Left lung (tissue), 14 donors: ENCODE measurements around the gene DDX46. TPM values are rescaled to one million over a fixed set of nuclear protein-coding genes. Genes with fewer than 3 reads are reported as not detected.
"Not testable (repeated sequence)": the region's sequence is repeated elsewhere in the genome, so short reads cannot be mapped to it uniquely, and the experiment has no call there.

Source experiments
- ATAC-seq: fragments of 200-7000 bp; cut with Tn5 transposase; one replicate; pipeline ENCODE4 v1.9.1; 2020; ENCODE audit warnings: moderate library complexity
- DNase-seq, 4 donors: peaks; one replicate each; pipeline ENCODE4 v3.0.0-alpha.2; 2013 to 2020
- H3K27ac ChIP-seq, 2 donors: fragments of 200-600 bp; sonication (generic) in 1 of 2; one replicate each; pipeline versions ENCODE4 v1.5.0 to v1.8.0; 2020 to 2021
- H3K27me3 ChIP-seq, 2 donors: fragments of 200-600 bp; sonication (generic) in 1 of 2; one replicate each; pipeline versions ENCODE4 v1.5.0 to v1.8.0; 2020 to 2021
- H3K36me3 ChIP-seq, 2 donors: fragments of 200-600 bp; sonication (generic) in 1 of 2; one replicate each; pipeline versions ENCODE4 v1.5.0 to v1.8.0; 2020 to 2021
- H3K4me1 ChIP-seq, 2 donors: fragments of 200-600 bp; one replicate each; pipeline ENCODE4 v1.8.0; 2021
- H3K4me3 ChIP-seq, 2 donors: fragments of 200-600 bp; sonication (generic) in 1 of 2; one replicate each; pipeline versions ENCODE4 v1.5.0 to v1.8.0; 2020 to 2021; ENCODE audit warnings: mild to moderate bottlenecking in 1 of 2
- H3K9me3 ChIP-seq, 2 donors: fragments of 200-600 bp; sonication (generic) in 1 of 2; one replicate each; pipeline versions ENCODE4 v1.5.0 to v1.8.0; 2020 to 2021
- intact Hi-C, 2 donors: fragments of 100-400 bp; cut with DNase I; formaldehyde crosslinking; loops; one replicate each; pipeline versions ENCODE4 v1.11.2 to v1.14.2; 2022
- long read RNA-seq, 12 donors: library from polyadenylated mRNA in 2 of 12; unstranded in 2 of 12; transcript quantifications; one replicate each; pipeline ENCODE4 v2.0.0 and lab custom pipeline, GENCODE V29; 2019 to 2026
- polyA plus RNA-seq, 6 donors: library from polyadenylated mRNA; unstranded; fragments of 120-200 nt; gene quantifications; one replicate each; pipeline ENCODE4 v1.2.1, GENCODE V29; 2013; ENCODE audit not compliant: insufficient read length in 6 of 6
- total RNA-seq, 2 donors: library from RNA; stranded (reverse); fragmentation: NEBNext Ultra II Directional; extraction: Animal tissue kit (Norgen Biotek cat#: 25700); gene quantifications; one replicate each; pipeline ENCODE4 v1.2.1, GENCODE V29; 2021
- TF ChIP-seq, protein P1 (sequence below), 2 donors: fragments of 200-600 bp; sonication (generic) in 1 of 2; IDR thresholded peaks; one replicate each; pipeline versions ENCODE4 v1.5.0 to v1.8.0; 2021; ENCODE audit warnings: antibody characterized with exemption in 2 of 2
- donor health status: DM: no; HTN: yes; CAD: no.
- donor health status: DM: no; HTN: no; CAD: no.

The DDX46 gene, protein sequence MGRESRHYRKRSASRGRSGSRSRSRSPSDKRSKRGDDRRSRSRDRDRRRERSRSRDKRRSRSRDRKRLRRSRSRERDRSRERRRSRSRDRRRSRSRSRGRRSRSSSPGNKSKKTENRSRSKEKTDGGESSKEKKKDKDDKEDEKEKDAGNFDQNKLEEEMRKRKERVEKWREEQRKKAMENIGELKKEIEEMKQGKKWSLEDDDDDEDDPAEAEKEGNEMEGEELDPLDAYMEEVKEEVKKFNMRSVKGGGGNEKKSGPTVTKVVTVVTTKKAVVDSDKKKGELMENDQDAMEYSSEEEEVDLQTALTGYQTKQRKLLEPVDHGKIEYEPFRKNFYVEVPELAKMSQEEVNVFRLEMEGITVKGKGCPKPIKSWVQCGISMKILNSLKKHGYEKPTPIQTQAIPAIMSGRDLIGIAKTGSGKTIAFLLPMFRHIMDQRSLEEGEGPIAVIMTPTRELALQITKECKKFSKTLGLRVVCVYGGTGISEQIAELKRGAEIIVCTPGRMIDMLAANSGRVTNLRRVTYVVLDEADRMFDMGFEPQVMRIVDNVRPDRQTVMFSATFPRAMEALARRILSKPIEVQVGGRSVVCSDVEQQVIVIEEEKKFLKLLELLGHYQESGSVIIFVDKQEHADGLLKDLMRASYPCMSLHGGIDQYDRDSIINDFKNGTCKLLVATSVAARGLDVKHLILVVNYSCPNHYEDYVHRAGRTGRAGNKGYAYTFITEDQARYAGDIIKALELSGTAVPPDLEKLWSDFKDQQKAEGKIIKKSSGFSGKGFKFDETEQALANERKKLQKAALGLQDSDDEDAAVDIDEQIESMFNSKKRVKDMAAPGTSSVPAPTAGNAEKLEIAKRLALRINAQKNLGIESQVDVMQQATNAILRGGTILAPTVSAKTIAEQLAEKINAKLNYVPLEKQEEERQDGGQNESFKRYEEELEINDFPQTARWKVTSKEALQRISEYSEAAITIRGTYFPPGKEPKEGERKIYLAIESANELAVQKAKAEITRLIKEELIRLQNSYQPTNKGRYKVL
- 10 to 100 TPM; 35.4 to 48.0 TPM for total RNA-seq
- polyA plus RNA-seq = 100 to 1,000 TPM in 1 of 6 donors, 10 to 100 TPM in 5; 81.8 to 105 (median 89.6) TPM
- long read RNA-seq, donor 1, partial matches to known transcripts = 208 of 210 reads
- long read RNA-seq, donor 1, other reads (novel, unspliced or antisense) = 0 of 210 reads
- long read RNA-seq, donor 2, partial matches to known transcripts = 162 of 165 reads
- long read RNA-seq, donor 2, other reads (novel, unspliced or antisense) = 0 of 165 reads
- long read RNA-seq, donor 3, partial matches to known transcripts = 59 of 61 reads
- long read RNA-seq, donor 3, other reads (novel, unspliced or antisense) = 0 of 61 reads
- long read RNA-seq, donor 4, partial matches to known transcripts = 53 of 54 reads
- long read RNA-seq, donor 4, other reads (novel, unspliced or antisense) = 1 of 54 reads
- long read RNA-seq, donor 5, partial matches to known transcripts = 103 of 108 reads
- long read RNA-seq, donor 5, other reads (novel, unspliced or antisense) = 0 of 108 reads
- long read RNA-seq, donor 6, partial matches to known transcripts = 98 of 99 reads
- long read RNA-seq, donor 6, other reads (novel, unspliced or antisense) = 0 of 99 reads
- long read RNA-seq, donor 7, partial matches to known transcripts = 63 of 70 reads
- long read RNA-seq, donor 7, other reads (novel, unspliced or antisense) = 6 of 70 reads
- long read RNA-seq, donor 8, transcript DDX46-201 (23 exons, 3,821 nt) = major isoform, 5 of 164 reads
- long read RNA-seq, donor 8, partial matches to known transcripts = 158 of 164 reads
- long read RNA-seq, donor 8, other reads (novel, unspliced or antisense) = 0 of 164 reads
- long read RNA-seq, donor 9 = 0 reads
- long read RNA-seq, donor 10, partial matches to known transcripts = 114 of 117 reads
- long read RNA-seq, donor 10, other reads (novel, unspliced or antisense) = 3 of 117 reads
- long read RNA-seq, donor 11, partial matches to known transcripts = 122 of 123 reads
- long read RNA-seq, donor 11, other reads (novel, unspliced or antisense) = 0 of 123 reads
- long read RNA-seq, donor 12, partial matches to known transcripts = 133 of 135 reads
- long read RNA-seq, donor 12, other reads (novel, unspliced or antisense) = 0 of 135 reads

- ATAC-seq = peak; percentile 100
Measured at GRCh38 chr5:134758504-134759341, at the start of gene DDX46. TSS of gene DDX46 (plus strand) at chr5:134758779. CDS start at chr5:134758939, 160 bp downstream.

DNA sequence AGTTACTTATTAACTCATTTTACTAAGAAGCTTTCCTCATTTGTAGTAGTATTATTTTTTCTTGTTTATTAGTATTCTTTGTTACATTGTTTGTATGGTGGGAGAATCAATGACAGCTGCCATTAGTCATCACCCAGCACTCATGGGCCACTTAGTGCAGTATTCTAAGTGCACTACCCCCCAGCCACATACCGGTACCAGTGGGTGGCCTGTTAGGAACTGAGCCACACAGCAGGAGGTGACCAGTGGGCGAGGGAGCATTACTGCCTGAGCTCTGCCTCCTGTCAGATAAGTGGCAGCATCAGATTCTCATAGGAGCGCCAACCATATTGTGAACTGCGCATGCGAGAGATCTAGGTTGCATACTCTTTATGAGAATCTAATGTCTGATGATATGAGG lies 44.5 kb upstream of the DDX46 start:
- Histone ChIP-seq H3K4me3 (no peak overlapping the region), H3K27me3 (no peaks in the 10 kb centered on the region), H3K36me3 (peaks cover 0 to 99% of the 10 kb centered on the region in 2 donors), H3K9me3 (no peaks in the 10 kb centered on the region), H3K27ac (no peak overlapping the region), H3K4me1 (no peaks in the 10 kb centered on the region)
- DNase-seq (no peak), ATAC-seq (no peak)
- TF ChIP-seq, protein P1, sequence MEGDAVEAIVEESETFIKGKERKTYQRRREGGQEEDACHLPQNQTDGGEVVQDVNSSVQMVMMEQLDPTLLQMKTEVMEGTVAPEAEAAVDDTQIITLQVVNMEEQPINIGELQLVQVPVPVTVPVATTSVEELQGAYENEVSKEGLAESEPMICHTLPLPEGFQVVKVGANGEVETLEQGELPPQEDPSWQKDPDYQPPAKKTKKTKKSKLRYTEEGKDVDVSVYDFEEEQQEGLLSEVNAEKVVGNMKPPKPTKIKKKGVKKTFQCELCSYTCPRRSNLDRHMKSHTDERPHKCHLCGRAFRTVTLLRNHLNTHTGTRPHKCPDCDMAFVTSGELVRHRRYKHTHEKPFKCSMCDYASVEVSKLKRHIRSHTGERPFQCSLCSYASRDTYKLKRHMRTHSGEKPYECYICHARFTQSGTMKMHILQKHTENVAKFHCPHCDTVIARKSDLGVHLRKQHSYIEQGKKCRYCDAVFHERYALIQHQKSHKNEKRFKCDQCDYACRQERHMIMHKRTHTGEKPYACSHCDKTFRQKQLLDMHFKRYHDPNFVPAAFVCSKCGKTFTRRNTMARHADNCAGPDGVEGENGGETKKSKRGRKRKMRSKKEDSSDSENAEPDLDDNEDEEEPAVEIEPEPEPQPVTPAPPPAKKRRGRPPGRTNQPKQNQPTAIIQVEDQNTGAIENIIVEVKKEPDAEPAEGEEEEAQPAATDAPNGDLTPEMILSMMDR (IDR thresholded peaks at IDR 0.05) = no peak
- intact Hi-C loops = no loop called here

More at GRCh38 chr5:134758504-134759341, at the start of gene DDX46:
- DNase-seq = peak; percentile 85 to 99 (median 94)
- no peaks in the 10 kb centered on the region for H3K9me3 ChIP-seq
- intact Hi-C loops = no loop called here
- TF ChIP-seq, protein P1 (IDR thresholded peaks at IDR 0.05) = peak; percentile 78 to 81
- H3K27ac ChIP-seq = peak within 1 kb of the TSS; percentile 34 to 82
- H3K4me3 ChIP-seq = peak within 1 kb of the TSS; percentile 79 to 94
- peaks cover 11 to 43% of the 10 kb centered on the region in 2 donors for H3K4me1 ChIP-seq
- H3K27me3 ChIP-seq = no peaks in the 10 kb centered on the region
- H3K36me3 ChIP-seq = peaks cover 0 to 4% of the 10 kb centered on the region in 2 donors

DNA sequence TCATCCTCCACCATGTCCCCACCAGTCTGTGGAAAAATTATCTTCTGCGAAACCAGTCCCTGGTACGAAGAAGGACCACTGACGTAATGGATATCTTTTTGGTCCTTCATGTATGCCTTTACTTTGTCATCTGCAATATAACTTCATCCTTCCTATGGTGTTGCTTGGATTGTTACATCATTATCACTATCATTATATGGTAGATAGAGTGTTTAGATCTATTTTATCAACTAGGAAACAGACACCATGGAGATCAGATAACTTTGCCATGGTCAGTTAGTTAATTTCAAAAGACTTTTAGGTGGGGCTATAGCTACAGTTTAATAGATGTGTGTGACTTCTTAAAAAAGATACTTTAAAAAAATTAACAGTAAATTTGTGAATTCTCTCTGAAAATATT lies 44.0 kb upstream of the DDX46 start:
- Histone ChIP-seq H3K27me3 (no peaks in the 10 kb centered on the region), H3K9me3 (no peaks in the 10 kb centered on the region), H3K4me3 (no peak overlapping the region), H3K27ac (no peak overlapping the region), H3K4me1 (no peaks in the 10 kb centered on the region), H3K36me3 (peaks cover 0 to 99% of the 10 kb centered on the region in 2 donors)
- intact Hi-C loops = no loop called here
- ATAC-seq (no peak), DNase-seq (no peak)
- TF ChIP-seq, protein P1 (IDR thresholded peaks at IDR 0.05) = no peak

GRCh38 chr5:134715466-134715865 lies 43.1 kb upstream of the DDX46 start:
- intact Hi-C loops, H3K9me3 ChIP-seq, DNase-seq, H3K27ac ChIP-seq, H3K4me3 ChIP-seq, H3K4me1 ChIP-seq, ATAC-seq, H3K27me3 ChIP-seq: not testable (repeated sequence)
- peaks cover 0 to 99% of the 10 kb centered on the region in 2 donors for H3K36me3 ChIP-seq
